GM18517 (cell line): Measurements from ENCODE around the gene TLE4.

Source experiments
- ATAC-seq: cut with Tn5 transposase; IDR thresholded peaks from one replicate; pipeline ENCODE4 v1.9.1; 2021; ENCODE audit warnings: mild to moderate bottlenecking, moderate library complexity; ENCODE audit not compliant: unreplicated experiment

The TLE4 gene

GRCh38 chr9:79684711-79685575 is 113.2 kb downstream of the TLE4 start:
- no peak for ATAC-seq

GRCh38 chr9:79685577-79685976 is 113.8 kb downstream of the TLE4 start:
- no peak for ATAC-seq

GRCh38 chr9:79686381-79687130 is 114.8 kb downstream of the TLE4 start:
- ATAC-seq = no peak

GRCh38 chr9:79687131-79687447 is 115.3 kb downstream of the TLE4 start:
- ATAC-seq = no peak

GRCh38 chr9:79688363-79688762 is 116.6 kb downstream of the TLE4 start:
- no peak for ATAC-seq

- ATAC-seq = no peak
Measured at GRCh38 chr9:79689576-79689975, 117.8 kb downstream of the TLE4 start.

- ATAC-seq = no peak
Measured at GRCh38 chr9:79691496-79691895, 119.7 kb downstream of the TLE4 start.

- ATAC-seq = no peak
Measured at GRCh38 chr9:79692857-79693571, 121.2 kb downstream of the TLE4 start.

- no peak for ATAC-seq
Measured at GRCh38 chr9:79693750-79694149, 122.0 kb downstream of the TLE4 start.

- ATAC-seq = no peak
Measured at GRCh38 chr9:79694208-79694607, 122.4 kb downstream of the TLE4 start.

GRCh38 chr9:79694676-79695400 is 123.1 kb downstream of the TLE4 start:
- no peak for ATAC-seq

- no peak for ATAC-seq
Measured at GRCh38 chr9:79695531-79696175, 123.9 kb downstream of the TLE4 start.

GRCh38 chr9:79698967-79699366 is 127.2 kb downstream of the TLE4 start:
- ATAC-seq = no peak

- no peak for ATAC-seq
Measured at GRCh38 chr9:79699479-79699878, 127.7 kb downstream of the TLE4 start.

- ATAC-seq = no peak
Measured at GRCh38 chr9:79700607-79701360, 129.0 kb downstream of the TLE4 start.

GRCh38 chr9:79701651-79702050 is 129.9 kb downstream of the TLE4 start:
- ATAC-seq = no peak

GRCh38 chr9:79705704-79706103 is 133.9 kb downstream of the TLE4 start:
- no peak for ATAC-seq

GRCh38 chr9:79706512-79706911 is 134.7 kb downstream of the TLE4 start:
- ATAC-seq = no peak

- ATAC-seq = no peak
Measured at GRCh38 chr9:79707589-79707988, 135.8 kb downstream of the TLE4 start.

- no peak for ATAC-seq
Measured at GRCh38 chr9:79708541-79708940, 136.8 kb downstream of the TLE4 start.
